Measurements from ENCODE around the gene VTI1A.

Gene VTI1A

DNA sequence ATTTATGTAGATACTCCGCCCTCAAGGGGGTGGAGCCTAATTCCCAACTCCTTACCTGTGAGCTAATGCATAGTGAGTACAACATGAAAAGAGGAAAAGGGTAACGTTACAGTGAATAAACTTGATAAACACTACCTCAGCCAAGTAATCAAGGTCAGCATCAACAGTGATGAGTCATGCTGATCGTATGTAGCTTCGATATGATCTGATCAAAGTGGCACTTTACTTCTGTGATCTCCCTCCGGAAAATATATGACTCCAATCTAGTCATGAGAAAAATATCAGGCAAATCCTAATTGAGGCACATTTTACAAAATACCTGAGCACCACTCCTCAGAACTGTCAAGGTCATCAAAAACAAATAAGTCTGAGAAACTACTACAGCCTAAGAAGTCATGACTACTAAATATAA lies 70.4 kb downstream of the VTI1A start:
- in situ Hi-C loops (cut with MboI; ENCODE audit: low pct_unique_long_range_greater_than_20kb, low sequenced_read_pairs, unreplicated experiment) = no loop called here
- no peak for DNase-seq (ENCODE audit: low spot score)
- TF ChIP-seq, protein P1, sequence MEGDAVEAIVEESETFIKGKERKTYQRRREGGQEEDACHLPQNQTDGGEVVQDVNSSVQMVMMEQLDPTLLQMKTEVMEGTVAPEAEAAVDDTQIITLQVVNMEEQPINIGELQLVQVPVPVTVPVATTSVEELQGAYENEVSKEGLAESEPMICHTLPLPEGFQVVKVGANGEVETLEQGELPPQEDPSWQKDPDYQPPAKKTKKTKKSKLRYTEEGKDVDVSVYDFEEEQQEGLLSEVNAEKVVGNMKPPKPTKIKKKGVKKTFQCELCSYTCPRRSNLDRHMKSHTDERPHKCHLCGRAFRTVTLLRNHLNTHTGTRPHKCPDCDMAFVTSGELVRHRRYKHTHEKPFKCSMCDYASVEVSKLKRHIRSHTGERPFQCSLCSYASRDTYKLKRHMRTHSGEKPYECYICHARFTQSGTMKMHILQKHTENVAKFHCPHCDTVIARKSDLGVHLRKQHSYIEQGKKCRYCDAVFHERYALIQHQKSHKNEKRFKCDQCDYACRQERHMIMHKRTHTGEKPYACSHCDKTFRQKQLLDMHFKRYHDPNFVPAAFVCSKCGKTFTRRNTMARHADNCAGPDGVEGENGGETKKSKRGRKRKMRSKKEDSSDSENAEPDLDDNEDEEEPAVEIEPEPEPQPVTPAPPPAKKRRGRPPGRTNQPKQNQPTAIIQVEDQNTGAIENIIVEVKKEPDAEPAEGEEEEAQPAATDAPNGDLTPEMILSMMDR (IDR thresholded peaks at IDR 0.05; ENCODE audit: extremely low read depth, insufficient read depth, missing control alignments) = no peak

DNA sequence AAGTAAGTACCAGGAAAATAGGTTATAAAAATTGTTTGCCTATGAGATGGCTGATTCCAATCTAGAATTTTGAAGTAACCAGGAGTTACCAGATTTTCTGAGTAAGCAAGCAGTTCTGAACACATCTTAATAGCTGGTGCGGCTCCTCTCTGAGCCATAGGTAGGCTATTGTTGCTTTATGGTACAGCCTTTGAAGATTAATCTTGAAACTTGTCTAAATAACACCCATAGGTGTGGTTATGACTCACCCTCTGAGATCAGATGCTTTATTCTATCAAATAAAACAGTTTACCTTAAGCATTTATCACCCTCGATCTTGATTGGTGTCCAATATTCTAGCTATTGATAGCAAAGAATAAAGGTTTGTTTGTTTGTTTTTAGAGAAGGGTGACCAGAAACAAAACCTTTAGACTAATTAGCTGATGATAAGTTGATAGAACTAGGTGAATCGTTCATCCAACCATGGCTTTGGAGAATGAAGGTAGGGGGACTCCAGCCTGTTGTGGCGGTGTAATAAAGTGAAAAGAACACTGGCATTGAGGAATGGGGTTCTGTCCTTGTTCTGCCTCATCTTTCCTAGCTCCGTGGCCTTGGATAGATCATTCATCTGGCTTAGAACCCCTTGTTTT lies 72.2 kb downstream of the VTI1A start:
- peak; percentile 12 for DNase-seq (ENCODE audit: low spot score)
- in situ Hi-C loops (cut with MboI; ENCODE audit: low pct_unique_long_range_greater_than_20kb, low sequenced_read_pairs, unreplicated experiment) = no loop called here
- TF ChIP-seq, protein P1 (IDR thresholded peaks at IDR 0.05; ENCODE audit: extremely low read depth, insufficient read depth, missing control alignments) = no peak

DNA sequence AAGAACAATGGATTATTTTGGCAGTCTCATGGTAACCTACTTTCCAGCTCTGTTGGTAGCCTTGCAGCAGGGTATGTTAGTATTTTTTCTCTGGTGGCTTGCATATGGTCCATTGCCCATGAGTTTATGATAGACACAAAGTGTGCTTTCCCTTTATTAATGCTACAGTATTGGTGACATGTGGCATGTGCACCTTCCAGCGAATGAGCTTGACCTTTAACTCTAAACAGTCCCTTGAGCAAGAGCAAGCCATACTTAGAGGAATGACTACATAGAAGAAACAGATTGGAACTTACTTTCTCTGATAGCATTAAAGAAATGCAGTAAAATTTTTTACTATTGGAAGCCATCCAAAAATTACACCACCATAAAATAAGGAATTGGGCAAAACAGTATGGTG lies 73.9 kb downstream of the VTI1A start:
- TF ChIP-seq, protein P1 (IDR thresholded peaks at IDR 0.05; ENCODE audit: extremely low read depth, insufficient read depth, missing control alignments) = no peak
- no peak for DNase-seq (ENCODE audit: low spot score)
- in situ Hi-C loops (cut with MboI; ENCODE audit: low pct_unique_long_range_greater_than_20kb, low sequenced_read_pairs, unreplicated experiment) = no loop called here

DNA sequence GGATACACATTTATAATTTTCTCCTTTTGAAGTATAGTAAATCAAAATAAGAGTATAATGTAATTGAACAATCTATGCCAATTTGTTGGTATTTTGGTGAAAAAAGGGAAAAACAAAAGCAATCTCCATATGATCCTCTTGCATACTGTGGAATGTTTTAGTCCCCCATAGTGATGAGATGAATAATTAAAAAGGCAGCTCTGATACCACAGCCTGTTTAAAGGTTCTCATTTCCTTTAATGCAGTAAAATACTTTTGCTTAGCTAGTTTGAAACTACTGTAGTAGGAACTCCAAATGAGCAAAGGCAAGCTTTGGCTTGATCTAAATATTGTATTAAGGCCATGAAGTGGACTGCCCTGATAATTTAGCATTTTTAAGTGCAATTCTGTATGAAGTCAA lies 77.6 kb downstream of the VTI1A start:
- in situ Hi-C loops (cut with MboI; ENCODE audit: low pct_unique_long_range_greater_than_20kb, low sequenced_read_pairs, unreplicated experiment) = no loop called here
- TF ChIP-seq, protein P1 (IDR thresholded peaks at IDR 0.05; ENCODE audit: extremely low read depth, insufficient read depth, missing control alignments) = no peak
- no peak for DNase-seq (ENCODE audit: low spot score)

DNA sequence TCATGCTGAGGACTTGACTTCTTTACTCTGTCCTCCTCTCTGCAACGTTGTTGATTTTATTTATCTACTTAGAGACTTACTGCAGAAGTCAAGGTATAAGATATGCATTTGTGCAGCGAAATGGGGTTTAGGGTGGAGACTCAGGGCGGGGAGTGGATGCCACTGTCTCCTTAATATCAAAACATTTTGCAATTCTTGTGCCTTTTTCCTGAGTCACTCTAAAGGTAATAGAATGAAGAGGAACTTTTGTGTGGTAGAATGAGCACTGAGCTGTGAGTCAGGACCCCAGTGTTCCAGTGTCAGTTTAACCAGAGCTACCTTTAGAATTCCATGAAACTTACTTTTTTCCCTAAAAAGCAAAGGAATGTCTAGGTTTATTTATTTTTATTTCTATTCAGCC lies 78.2 kb downstream of the VTI1A start:
- in situ Hi-C loops (cut with MboI; ENCODE audit: low pct_unique_long_range_greater_than_20kb, low sequenced_read_pairs, unreplicated experiment) = no loop called here
- TF ChIP-seq, protein P1 (IDR thresholded peaks at IDR 0.05; ENCODE audit: extremely low read depth, insufficient read depth, missing control alignments) = no peak
- no peak for DNase-seq (ENCODE audit: low spot score)

DNA sequence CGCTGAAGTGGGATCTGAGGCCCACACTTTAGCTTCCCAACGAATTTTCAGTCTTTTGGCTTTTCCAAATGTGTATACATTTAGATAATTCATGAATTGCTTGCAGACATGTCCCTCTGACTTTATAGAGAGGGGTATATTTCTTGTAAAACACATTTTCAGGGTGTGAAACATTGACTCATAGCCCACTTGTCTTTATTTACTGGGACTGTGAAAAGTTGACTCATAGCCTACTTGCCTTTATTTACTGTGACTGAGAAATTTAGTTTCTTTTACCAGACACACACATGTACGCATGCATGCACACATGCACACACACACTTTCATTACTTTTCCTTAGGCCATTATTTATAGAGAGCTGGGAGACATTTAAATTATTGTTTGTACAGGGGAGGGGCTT lies 79.1 kb downstream of the VTI1A start:
- in situ Hi-C loops (cut with MboI; ENCODE audit: low pct_unique_long_range_greater_than_20kb, low sequenced_read_pairs, unreplicated experiment) = no loop called here
- peak; percentile 19 for DNase-seq (ENCODE audit: low spot score)
- TF ChIP-seq, protein P1 (IDR thresholded peaks at IDR 0.05; ENCODE audit: extremely low read depth, insufficient read depth, missing control alignments) = no peak
